SU-DHL-6 (cell line): ENCODE data around the gene IL17B.

Experiments used
- CTCF ChIP-seq: fragments of 200-600 bp; sonication (generic); IDR thresholded peaks from one replicate; pipeline ENCODE4 v1.5.1; 2017; ENCODE audit warnings: antibody characterized with exemption, mild to moderate bottlenecking, low read length, moderate library complexity; ENCODE audit not compliant: insufficient read depth, poor library complexity, severe bottlenecking
- EZH2phosphoT487 ChIP-seq: fragments of 200-600 bp; sonication (generic), shearing (Covaris generic); conservative IDR thresholded peaks from 2 replicates; pipeline ENCODE4 v1.6.1; 2018; ENCODE audit warnings: mild to moderate bottlenecking, antibody characterized with exemption, low read length, moderate library complexity, mixed read lengths

GRCh38 chr5:149382517-149383220, 3.6 kb upstream of the IL17B start:
- TF ChIP-seq CTCF = no peak
- TF ChIP-seq EZH2phosphoT487 = no peak
